GM13977 (cell line): ENCODE results near the gene MMP28.

ENCODE experiments used
- DNase-seq: peaks from one replicate; pipeline ENCODE4 v3.0.0; 2012; ENCODE audit warnings: low spot score
- CTCF ChIP-seq: IDR thresholded peaks from 2 replicates; pipeline ENCODE4 v1.5.1; 2012; ENCODE audit warnings: mild to moderate bottlenecking, control low read depth; ENCODE audit not compliant: insufficient read depth; ENCODE audit errors: extremely low read depth, missing control alignments
- in situ Hi-C: fragments of 300-500 bp; cut with MboI; formaldehyde crosslinking; loops from one replicate; pipeline ENCODE4 v1.12.0; 2022; ENCODE audit warnings: low sequenced_read_pairs, low pct_unique_long_range_greater_than_20kb, mixed read lengths, inconsistent platforms; ENCODE audit not compliant: unreplicated experiment

MMP28 gene

GRCh38 chr17:35765086-35765710 lies 30.2 kb downstream of the MMP28 start:
- no peak for TF ChIP-seq CTCF
- DNase-seq, result no peak
- in situ Hi-C loops, result no loop called here

- in situ Hi-C loops, result no loop called here
- DNase-seq, result peak; percentile 98
- peak; percentile 99 for TF ChIP-seq CTCF
These were observed 31.1 kb downstream of the MMP28 start for GRCh38 chr17:35764123-35764991.

- DNase-seq, result no peak
- in situ Hi-C loops, result no loop called here
- TF ChIP-seq CTCF, result no peak
These were observed 31.7 kb downstream of the MMP28 start for GRCh38 chr17:35763767-35764122.

- in situ Hi-C loops, result no loop called here
- no peak for DNase-seq
- TF ChIP-seq CTCF, result no peak
These were observed 33.8 kb downstream of the MMP28 start for GRCh38 chr17:35761601-35762000.

- TF ChIP-seq CTCF, result no peak
- in situ Hi-C loops, result no loop called here
- no peak for DNase-seq
These were observed 34.9 kb downstream of the MMP28 start, which contains the start of gene C17orf50 for GRCh38 chr17:35760587-35760986. Gene C17orf50 (plus strand): TSS chr17:35760887. CDS start chr17:35760942, 55 bp downstream.

GRCh38 chr17:35757243-35757642 lies 38.2 kb downstream of the MMP28 start:
- TF ChIP-seq CTCF, result no peak
- in situ Hi-C loops, result no loop called here
- DNase-seq, result no peak
